IMR-90 (cell line): Measurements from ENCODE around the gene CNP. TPM values are rescaled to one million over a fixed set of nuclear protein-coding genes. Genes with fewer than 3 reads are reported as not detected.

ENCODE experiments used
- ATAC-seq: fragments of 200-7000 bp; cut with Tn5 transposase; 2 replicates; pipeline ENCODE4 v1.9.1; 2020; ENCODE audit warnings: low read depth, mild to moderate bottlenecking, moderate library complexity
- BruUV-seq: library from RNA; stranded (reverse); fragments of 400-500 nt; replicated peaks from 2 replicates; lab custom pipeline; 2021; lab: Mats Ljungman, UMichigan
- CTCF ChIA-PET: fragments of 300-600 bp; formaldehyde crosslinking; extraction: SDS; loops from one replicate; lab custom pipeline; 2021; ENCODE audit warnings: antibody characterized with exemption; lab: Yijun Ruan, JAX
- POLR2A ChIA-PET: fragments of 300-600 bp; sonication (Branson Sonifier 250); formaldehyde crosslinking; loops from one replicate; lab custom pipeline; 2022; ENCODE audit warnings: antibody characterized with exemption; ENCODE audit not compliant: unreplicated experiment; lab: Charles Lee
- DNase-seq: peaks from one replicate; pipeline ENCODE4 v3.0.0; 2013
- H2AFZ ChIP-seq: replicated peaks from 2 replicates; pipeline ENCODE3; 2013; ENCODE audit warnings: low read length, mild to moderate bottlenecking; ENCODE audit not compliant: poor library complexity
- H2AK5ac ChIP-seq: 2 replicates; pipeline ENCODE4 v1.6.1; 2013; ENCODE audit warnings: low read depth, low read length, inconsistent platforms
- H2AK9ac ChIP-seq: replicated peaks from 2 replicates; pipeline ENCODE3; 2013; ENCODE audit warnings: mild to moderate bottlenecking, low read depth, low read length, moderate library complexity; ENCODE audit not compliant: poor library complexity
- H2BK120ac ChIP-seq: 2 replicates; pipeline ENCODE4 v1.6.1; 2013; ENCODE audit warnings: low read depth, low read length, inconsistent platforms
- H2BK15ac ChIP-seq: 3 replicates; pipeline ENCODE4 v1.6.1; 2013; ENCODE audit warnings: low read depth, low read length, inconsistent platforms
- H2BK20ac ChIP-seq: 2 replicates; pipeline ENCODE4 v1.6.1; 2013; ENCODE audit warnings: low read depth, mild to moderate bottlenecking, inconsistent platforms, low read length, moderate library complexity
- H2BK5ac ChIP-seq: 2 replicates; pipeline ENCODE4 v1.6.1; 2013; ENCODE audit warnings: mild to moderate bottlenecking, low read depth, low read length, inconsistent platforms; ENCODE audit not compliant: poor library complexity, severe bottlenecking
- H3K14ac ChIP-seq: replicated peaks from 2 replicates; pipeline ENCODE4 v1.6.1; 2013; ENCODE audit warnings: low read depth, low read length, inconsistent platforms
- H3K18ac ChIP-seq: 2 replicates; pipeline ENCODE4 v1.6.1; 2013; ENCODE audit warnings: low read depth, low read length, control low read depth
- H3K23ac ChIP-seq: 2 replicates; pipeline ENCODE4 v1.6.1; 2013; ENCODE audit warnings: low read depth, low read length, inconsistent platforms
- H3K27ac ChIP-seq: 2 replicates; pipeline ENCODE4 v1.5.1; 2013; ENCODE audit warnings: mild to moderate bottlenecking, control low read depth, low read length; ENCODE audit not compliant: insufficient read depth
- H3K27me3 ChIP-seq: 2 replicates; pipeline ENCODE4 v1.6.1; 2013; ENCODE audit warnings: low read length; ENCODE audit not compliant: control insufficient read depth, insufficient read depth
- H3K36me3 ChIP-seq: 2 replicates; pipeline ENCODE4 v1.6.1; 2013; ENCODE audit warnings: low read length, mixed read lengths; ENCODE audit not compliant: control insufficient read depth, insufficient read depth
- H3K4ac ChIP-seq: 2 replicates; pipeline ENCODE4 v1.6.1; 2013; ENCODE audit warnings: low read depth, low read length, inconsistent platforms
- H3K4me1 ChIP-seq: 2 replicates; pipeline ENCODE4 v1.6.1; 2013; ENCODE audit warnings: low read length, mixed read lengths; ENCODE audit not compliant: control insufficient read depth, insufficient read depth
- H3K4me2 ChIP-seq: 2 replicates; pipeline ENCODE4 v1.6.1; 2013; ENCODE audit warnings: low read depth, mild to moderate bottlenecking, control low read depth, low read length, moderate library complexity
- H3K4me3 ChIP-seq: 2 replicates; pipeline ENCODE4 v1.5.1; 2013; ENCODE audit warnings: low read depth, mild to moderate bottlenecking, control low read depth, low read length, moderate library complexity; ENCODE audit not compliant: insufficient read depth
- H3K56ac ChIP-seq: 2 replicates; pipeline ENCODE4 v1.6.1; 2013; ENCODE audit warnings: low read length, inconsistent platforms; ENCODE audit not compliant: insufficient read depth; ENCODE audit errors: extremely low read depth
- H3K79me1 ChIP-seq, 2 experiments: 2 replicates each; pipeline ENCODE4 v1.6.1; 2013; ENCODE audit warnings: low read length in 2 of 2, inconsistent platforms in 1 of 2, low read depth in 1 of 2
- H3K9ac ChIP-seq: 2 replicates; pipeline ENCODE4 v1.6.1; 2013; ENCODE audit warnings: low read depth, low read length, control low read depth
- H3K9me1 ChIP-seq: 2 replicates; pipeline ENCODE4 v1.6.1; 2013; ENCODE audit warnings: low read length, inconsistent platforms; ENCODE audit not compliant: insufficient read depth
- H3K9me3 ChIP-seq: 2 replicates; pipeline ENCODE4 v1.6.1; 2013; ENCODE audit warnings: low read length; ENCODE audit not compliant: control insufficient read depth, insufficient read depth
- H4K20me1 ChIP-seq: 2 replicates; pipeline ENCODE4 v1.6.1; 2013; ENCODE audit warnings: low read length, inconsistent platforms; ENCODE audit not compliant: insufficient read depth
- H4K5ac ChIP-seq: 2 replicates; pipeline ENCODE4 v1.6.1; 2013; ENCODE audit warnings: mild to moderate bottlenecking, low read depth, low read length, control low read depth
- H4K8ac ChIP-seq, 2 experiments: 2 replicates each; pipeline ENCODE4 v1.6.1; 2013; ENCODE audit warnings: low read depth in 2 of 2, low read length in 2 of 2, control low read depth in 1 of 2, inconsistent platforms in 1 of 2
- H4K91ac ChIP-seq: 2 replicates; pipeline ENCODE4 v1.6.1; 2013; ENCODE audit warnings: low read depth, low read length, inconsistent platforms; ENCODE audit not compliant: insufficient read depth
- CEBPB ChIP-seq: IDR thresholded peaks from 2 replicates; pipeline ENCODE4 v1.6.1; 2012; ENCODE audit warnings: low read depth, low read length, improper control_type of control experiment
- CHD1 ChIP-seq: IDR thresholded peaks from 2 replicates; pipeline ENCODE4 v1.6.1; 2012; ENCODE audit warnings: low read depth, low read length, improper control_type of control experiment
- RAD21 ChIP-seq: IDR thresholded peaks from 2 replicates; pipeline ENCODE4 v1.6.1; 2012; ENCODE audit warnings: low read length, improper control_type of control experiment
- WGBS, 2 experiments: methylation state at CpG; one replicate each; pipeline versions ENCODE4 v1.1.5 to v1.1.7; 2013; ENCODE audit warnings: missing lambda C conversion rate in 2 of 2; ENCODE audit not compliant: insufficient read length in 1 of 2; ENCODE audit errors: extremely low coverage in 2 of 2; 5-methylcytosine and 5-hydroxymethylcytosine counted together
- dilution Hi-C: fragments of 300-500 bp; cut with HindIII; formaldehyde crosslinking; loops from one replicate; pipeline ENCODE4 v1.14.3; 2018; ENCODE audit warnings: low sequenced_read_pairs; ENCODE audit not compliant: unreplicated experiment
- in situ Hi-C: fragments of 300-500 bp; cut with MboI; formaldehyde crosslinking; loops from 3 replicates; pipeline ENCODE4 v1.14.3; 2019; ENCODE audit warnings: low sequenced_read_pairs, inconsistent platforms, mixed read lengths
- intact Hi-C: fragments of 100-400 bp; cut with micrococcal nuclease; formaldehyde crosslinking; loops from 2 replicates; pipeline ENCODE4 v1.10.0; 2022
- polyA plus RNA-seq, 3 experiments: library from polyadenylated mRNA; depleted of rRNA; stranded (reverse); fragments of >200 nt; gene quantifications; 2 replicates each; pipeline ENCODE4 v1.2.3, GENCODE V29; 2012; ENCODE audit warnings: low replicate concordance in 1 of 3
- total RNA-seq: library from RNA; depleted of rRNA; stranded (reverse); fragments of >200 nt; gene quantifications from 2 replicates; pipeline ENCODE4 v1.2.3, GENCODE V29; 2012

The CNP gene
- total and polyA plus RNA-seq, 2 of the 4 experiments (the other 2 are of a cell fraction) = 45.5 to 46.4 TPM

GRCh38 chr17:42016411-42016831, 49.8 kb downstream of the CNP start:
- Histone ChIP-seq H2BK5ac (peak overlapping the region; percentile 85), H2BK20ac (0 out of 2 replicates have a peak overlapping the region, but pooled peaks have one; percentile 9), H3K9ac (peak overlapping the region; percentile 93), H4K20me1 (peaks cover 30% of the 10 kb centered on the region), H3K9me3 (no peaks in the 10 kb centered on the region), H4K91ac (peak overlapping the region; percentile 94), H3K4ac (peak overlapping the region; percentile 98), H2AFZ (peak overlapping the region; percentile 97), H4K8ac (peak overlapping the region; percentile 96 to 100), H2AK5ac (peak overlapping the region; percentile 92), H3K14ac (peak overlapping the region; percentile 99), H3K79me1 (peaks cover 9 to 63% of the 10 kb centered on the region in 2 experiments), H3K9me1 (peaks cover 8% of the 10 kb centered on the region), H2BK120ac (peak overlapping the region; percentile 73; the same call in 1 of the 2 replicates), H3K18ac (no peak overlapping the region; the same call in 1 of the 2 replicates), H3K4me1 (peaks cover 3% of the 10 kb centered on the region; the same call in 1 of the 2 replicates), H3K4me2 (peak overlapping the region; percentile 94), H3K27me3 (no peaks in the 10 kb centered on the region), H4K5ac (peak overlapping the region; percentile 91), H3K23ac (peak overlapping the region; percentile 100), H3K36me3 (no peaks in the 10 kb centered on the region), H2BK15ac (peak overlapping the region; percentile 38; the same call in 1 of the 3 replicates), H3K56ac (peak overlapping the region; percentile 88), H3K27ac (peak overlapping the region; percentile 94), H2AK9ac (peak overlapping the region; percentile 99), H3K4me3 (peak overlapping the region; percentile 65)
- DNase-seq (peak; percentile 16), ATAC-seq (no peak)
- TF ChIP-seq CEBPB (no peak), RAD21 (no peak), CHD1 (no peak)
- ChIA-PET CTCF (no interaction called here), POLR2A (no interaction called here)
- intact Hi-C loops (loop anchor here (2.0 kb wide), 1 partner anchor 14 kb away; no protein-coding TSS in a partner anchor), in situ Hi-C loops (no loop called here), dilution Hi-C loops (no loop called here)
- WGBS, 2 experiments = 0% methylated on average over 2 of the region's 12 CpGs; no CpG with 5 or more reads in 1 of the 2 experiments
- BruUV-seq = no TSS peak
